Sigmoid colon (tissue), 4 donors: Measurements from ENCODE around the gene KLHL29.

ENCODE experiments used
- EP300 ChIP-seq, 4 donors: sonication (generic); formaldehyde crosslinking; IDR thresholded peaks; one replicate each; pipeline ENCODE4 v1.6.1; 2017; ENCODE audit warnings: antibody characterized with exemption in 4 of 4
- POLR2A ChIP-seq, 2 donors: fragments of 450-650 bp; IDR thresholded peaks; one replicate each; pipeline ENCODE4 v1.6.1; 2016; ENCODE audit warnings: antibody characterized with exemption in 2 of 2, mild to moderate bottlenecking in 2 of 2, moderate library complexity in 2 of 2
- POLR2AphosphoS5 ChIP-seq, 4 donors: sonication (generic); formaldehyde crosslinking; IDR thresholded peaks; one replicate each; pipeline ENCODE4 v1.6.1; 2017; ENCODE audit warnings: antibody characterized with exemption in 4 of 4
- TF ChIP-seq, protein P1 (sequence below), 4 experiments: fragments of 450-650 bp in 3 of 4; fragments of 200-600 bp in 1 of 4; IDR thresholded peaks; one replicate each; pipeline ENCODE4 v1.5.1; 2016 to 2019; ENCODE audit warnings: antibody characterized with exemption in 4 of 4, mild to moderate bottlenecking in 3 of 4, moderate library complexity in 2 of 4

DNA sequence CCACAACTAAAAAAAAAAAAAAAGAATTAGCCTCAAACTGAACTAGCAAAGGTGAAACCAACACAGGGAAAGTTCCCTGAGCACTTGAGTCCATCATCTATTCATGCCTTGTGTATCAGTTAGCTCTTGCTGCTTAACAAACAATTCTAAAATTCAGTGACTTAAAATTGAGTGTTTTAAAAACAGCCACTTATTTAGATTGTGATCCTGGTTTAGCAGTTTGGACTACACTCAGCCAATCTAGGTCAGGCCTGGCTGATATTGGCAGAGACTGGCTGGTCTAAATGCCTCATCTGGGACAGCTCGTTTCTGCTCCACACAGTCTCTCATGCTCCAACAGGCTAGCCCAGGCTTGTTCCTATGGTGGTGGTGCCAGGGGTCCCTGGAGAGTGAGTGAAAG, 294.1 kb downstream of the KLHL29 start:
- TF ChIP-seq POLR2AphosphoS5 (IDR thresholded peaks at IDR 0.05) (no peak), POLR2A (IDR thresholded peaks at IDR 0.05) (no peak), EP300 (IDR thresholded peaks at IDR 0.05) (no peak)
- TF ChIP-seq, protein P1, sequence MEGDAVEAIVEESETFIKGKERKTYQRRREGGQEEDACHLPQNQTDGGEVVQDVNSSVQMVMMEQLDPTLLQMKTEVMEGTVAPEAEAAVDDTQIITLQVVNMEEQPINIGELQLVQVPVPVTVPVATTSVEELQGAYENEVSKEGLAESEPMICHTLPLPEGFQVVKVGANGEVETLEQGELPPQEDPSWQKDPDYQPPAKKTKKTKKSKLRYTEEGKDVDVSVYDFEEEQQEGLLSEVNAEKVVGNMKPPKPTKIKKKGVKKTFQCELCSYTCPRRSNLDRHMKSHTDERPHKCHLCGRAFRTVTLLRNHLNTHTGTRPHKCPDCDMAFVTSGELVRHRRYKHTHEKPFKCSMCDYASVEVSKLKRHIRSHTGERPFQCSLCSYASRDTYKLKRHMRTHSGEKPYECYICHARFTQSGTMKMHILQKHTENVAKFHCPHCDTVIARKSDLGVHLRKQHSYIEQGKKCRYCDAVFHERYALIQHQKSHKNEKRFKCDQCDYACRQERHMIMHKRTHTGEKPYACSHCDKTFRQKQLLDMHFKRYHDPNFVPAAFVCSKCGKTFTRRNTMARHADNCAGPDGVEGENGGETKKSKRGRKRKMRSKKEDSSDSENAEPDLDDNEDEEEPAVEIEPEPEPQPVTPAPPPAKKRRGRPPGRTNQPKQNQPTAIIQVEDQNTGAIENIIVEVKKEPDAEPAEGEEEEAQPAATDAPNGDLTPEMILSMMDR (IDR thresholded peaks at IDR 0.05) = no peak
